ENCODE results near the gene EAF2.

EAF2 gene

GRCh38 chr3:121803771-121804320, 31.2 kb upstream of the EAF2 start:
- DNase-seq (ENCODE audit: low read depth), result no peak
- H3K4me3 ChIP-seq (ENCODE audit: low read length), result no peak overlapping the region
- no peak for TF ChIP-seq CTCF (conservative IDR thresholded peaks at IDR 0.05; ENCODE audit: low read length)

GRCh38 chr3:121809249-121809648, 25.8 kb upstream of the EAF2 start:
- H3K4me3 ChIP-seq (ENCODE audit: low read length), result no peak overlapping the region
- no peak for TF ChIP-seq CTCF (conservative IDR thresholded peaks at IDR 0.05; ENCODE audit: low read length)
- no peak for DNase-seq (ENCODE audit: low read depth)

- DNase-seq (ENCODE audit: low read depth), result no peak
- H3K4me3 ChIP-seq (ENCODE audit: low read length), result no peak overlapping the region
- no peak for TF ChIP-seq CTCF (conservative IDR thresholded peaks at IDR 0.05; ENCODE audit: low read length)
Observed at GRCh38 chr3:121817753-121818152, 17.3 kb upstream of the EAF2 start.

GRCh38 chr3:121818578-121818977, 16.4 kb upstream of the EAF2 start:
- no peak for DNase-seq (ENCODE audit: low read depth)
- TF ChIP-seq CTCF (conservative IDR thresholded peaks at IDR 0.05; ENCODE audit: low read length), result no peak
- no peak overlapping the region for H3K4me3 ChIP-seq (ENCODE audit: low read length)

- no peak overlapping the region for H3K4me3 ChIP-seq (ENCODE audit: low read length)
- no peak for TF ChIP-seq CTCF (conservative IDR thresholded peaks at IDR 0.05; ENCODE audit: low read length)
- no peak for DNase-seq (ENCODE audit: low read depth)
Observed at GRCh38 chr3:121819236-121819635, 15.8 kb upstream of the EAF2 start.

- TF ChIP-seq CTCF (conservative IDR thresholded peaks at IDR 0.05; ENCODE audit: low read length), result no peak
- DNase-seq (ENCODE audit: low read depth), result no peak
- H3K4me3 ChIP-seq (ENCODE audit: low read length), result no peak overlapping the region
Observed at GRCh38 chr3:121821421-121822199, 13.4 kb upstream of the EAF2 start.

- no peak overlapping the region for H3K4me3 ChIP-seq (ENCODE audit: low read length)
- DNase-seq (ENCODE audit: low read depth), result no peak
Observed at GRCh38 chr3:121822973-121823372, 12.0 kb upstream of the EAF2 start.

More at GRCh38 chr3:121822973-121823372, 12.0 kb upstream of the EAF2 start:
- no peak for TF ChIP-seq CTCF (conservative IDR thresholded peaks at IDR 0.05; ENCODE audit: low read length)
